HG02870 (cell line): ENCODE measurements around the gene TSHZ3.

Experiments
- ATAC-seq: cut with Tn5 transposase; IDR thresholded peaks from one replicate; pipeline ENCODE4 v1.9.1; 2021; ENCODE audit warnings: mild to moderate bottlenecking, moderate library complexity; ENCODE audit not compliant: unreplicated experiment

Gene TSHZ3

DNA sequence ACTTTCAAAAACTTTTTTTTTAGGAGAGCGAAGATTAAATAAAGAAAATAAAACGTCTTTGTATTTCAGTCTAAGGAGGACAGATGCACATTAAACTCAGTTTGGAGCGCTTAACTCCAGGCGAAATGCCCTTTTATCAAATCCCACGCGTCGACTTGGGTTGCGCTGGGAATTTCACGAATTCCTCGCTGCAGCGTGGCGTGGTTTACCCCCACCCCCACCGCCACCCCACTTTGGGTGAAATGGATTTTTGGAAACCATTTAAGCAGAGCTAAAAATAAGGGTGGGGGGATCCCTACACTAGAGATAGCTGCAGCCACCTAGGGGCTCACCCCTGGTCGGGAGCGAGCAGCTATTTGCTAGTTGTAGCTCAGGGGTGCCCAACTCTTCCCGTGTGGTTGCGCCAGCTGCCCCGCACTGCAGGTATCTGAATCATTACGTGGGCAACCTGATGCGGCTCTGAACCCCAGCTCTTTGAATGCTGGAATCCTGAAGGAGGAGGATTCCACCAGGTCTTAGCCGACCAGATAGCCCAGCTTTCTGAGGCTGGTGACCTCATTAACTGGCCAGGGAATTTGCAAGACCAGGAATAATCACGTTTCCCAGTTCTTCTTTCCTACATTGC is 6.5 kb upstream of the TSHZ3 start:
- no peak for ATAC-seq

DNA sequence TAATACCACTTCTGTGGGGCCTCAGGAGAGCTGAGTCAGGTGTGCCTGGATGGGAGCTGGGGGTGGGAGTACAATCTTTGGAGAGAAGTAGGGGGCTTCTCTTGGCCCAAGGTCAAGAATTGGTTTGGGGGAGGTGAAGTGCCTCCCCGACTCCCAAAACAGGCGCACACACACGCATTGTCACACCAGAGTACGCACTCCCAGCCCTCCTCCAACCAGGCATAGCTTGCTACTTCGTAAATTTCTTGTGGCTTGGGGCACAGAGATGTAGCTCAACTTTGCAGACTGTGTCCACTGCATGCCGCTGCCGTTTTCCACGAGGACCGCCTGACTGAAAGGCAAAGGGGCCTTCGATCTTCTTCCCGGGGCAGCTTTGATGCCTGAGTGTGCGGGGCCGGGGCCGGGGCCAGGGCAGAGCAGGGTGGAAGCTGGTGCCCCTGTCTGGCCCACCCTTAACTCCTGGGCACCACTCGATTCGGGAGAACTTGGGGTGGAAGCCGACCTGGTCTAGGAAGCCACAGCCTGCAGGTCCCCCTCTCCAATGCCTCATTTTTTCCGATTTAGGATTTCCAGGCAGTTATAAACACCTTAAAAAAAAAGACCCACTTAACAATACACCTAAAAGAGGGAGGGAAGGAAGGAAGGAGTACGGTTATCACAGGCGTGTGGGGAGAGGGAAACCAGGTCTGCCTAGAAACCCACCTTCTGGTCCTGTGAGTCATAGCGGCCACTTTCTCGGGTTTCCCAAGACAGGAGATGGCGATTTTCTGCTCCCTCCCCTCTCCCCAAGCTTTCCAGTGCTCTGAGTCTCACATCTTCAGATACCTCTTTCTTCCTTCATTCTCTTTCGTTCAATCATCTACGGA is 5.8 kb upstream of the TSHZ3 start:
- no peak for ATAC-seq

GRCh38 chr19:31354316-31354715 is 5.1 kb upstream of the TSHZ3 start:
- ATAC-seq = no peak

DNA sequence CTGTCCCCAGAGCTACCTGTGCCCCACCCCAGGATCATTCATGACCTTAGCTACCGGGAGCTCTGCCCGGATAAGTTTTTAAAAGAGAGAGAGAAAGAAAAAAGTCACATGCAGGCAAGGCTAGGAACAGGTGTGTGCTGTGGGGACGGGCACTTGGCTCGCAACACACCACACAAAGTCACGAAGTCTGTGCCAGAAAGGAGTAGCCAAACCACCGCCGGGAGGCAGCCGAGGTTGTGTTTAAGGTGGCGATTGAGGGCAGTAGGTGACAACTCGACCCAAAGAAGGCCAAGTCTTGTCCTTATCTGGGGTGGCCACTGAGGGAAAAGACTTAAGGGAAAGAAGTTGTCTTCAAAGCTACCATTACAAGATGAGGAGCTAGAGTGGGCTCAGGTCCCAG is 4.6 kb upstream of the TSHZ3 start:
- ATAC-seq = no peak

- ATAC-seq = no peak
These were observed 3.8 kb upstream of the TSHZ3 start for GRCh38 chr19:31352782-31353651.

GRCh38 chr19:31352296-31352781 is 3.1 kb upstream of the TSHZ3 start:
- no peak for ATAC-seq

DNA sequence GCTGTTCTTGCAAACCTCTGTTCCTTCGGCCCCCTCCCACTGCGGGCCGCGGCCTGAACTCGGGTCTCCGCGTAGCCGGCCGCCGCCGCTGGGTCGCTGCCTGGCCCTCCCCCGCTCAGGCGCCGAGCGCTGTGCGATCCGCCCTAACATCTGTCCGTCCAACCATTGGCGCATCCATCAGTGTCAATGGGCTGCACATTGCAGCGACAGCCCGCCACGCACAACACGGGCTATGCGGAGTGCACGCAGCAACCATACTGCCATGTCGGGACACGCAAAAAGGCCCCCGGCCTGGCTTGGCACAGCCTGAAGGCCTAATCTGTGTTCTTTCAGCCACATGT is 2.6 kb upstream of the TSHZ3 start:
- no peak for ATAC-seq

- ATAC-seq = no peak
These were observed 2.0 kb upstream of the TSHZ3 start for GRCh38 chr19:31351056-31351854.

DNA sequence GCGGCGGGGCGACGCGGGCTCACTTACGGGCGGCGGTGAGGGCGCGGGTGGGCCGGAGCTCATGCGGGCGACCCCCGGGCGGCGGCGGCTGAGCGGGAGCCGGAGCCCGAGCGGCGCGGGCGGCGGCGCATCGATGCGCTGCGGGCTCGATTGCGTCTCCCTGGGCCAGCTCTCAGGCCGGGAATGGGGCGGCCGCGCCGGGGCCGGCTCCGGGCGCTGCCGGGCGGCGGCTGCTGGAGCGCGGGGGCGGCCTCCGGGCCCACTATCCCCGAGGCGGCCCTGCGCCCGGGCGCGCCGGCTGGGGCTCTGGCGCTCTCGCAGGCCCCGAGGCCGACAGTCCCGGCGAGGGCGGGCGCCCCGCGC is 1.4 kb upstream of the TSHZ3 start:
- ATAC-seq = no peak

GRCh38 chr19:31350033-31350692 is 927 bp upstream of the TSHZ3 start:
- no peak for ATAC-seq

DNA sequence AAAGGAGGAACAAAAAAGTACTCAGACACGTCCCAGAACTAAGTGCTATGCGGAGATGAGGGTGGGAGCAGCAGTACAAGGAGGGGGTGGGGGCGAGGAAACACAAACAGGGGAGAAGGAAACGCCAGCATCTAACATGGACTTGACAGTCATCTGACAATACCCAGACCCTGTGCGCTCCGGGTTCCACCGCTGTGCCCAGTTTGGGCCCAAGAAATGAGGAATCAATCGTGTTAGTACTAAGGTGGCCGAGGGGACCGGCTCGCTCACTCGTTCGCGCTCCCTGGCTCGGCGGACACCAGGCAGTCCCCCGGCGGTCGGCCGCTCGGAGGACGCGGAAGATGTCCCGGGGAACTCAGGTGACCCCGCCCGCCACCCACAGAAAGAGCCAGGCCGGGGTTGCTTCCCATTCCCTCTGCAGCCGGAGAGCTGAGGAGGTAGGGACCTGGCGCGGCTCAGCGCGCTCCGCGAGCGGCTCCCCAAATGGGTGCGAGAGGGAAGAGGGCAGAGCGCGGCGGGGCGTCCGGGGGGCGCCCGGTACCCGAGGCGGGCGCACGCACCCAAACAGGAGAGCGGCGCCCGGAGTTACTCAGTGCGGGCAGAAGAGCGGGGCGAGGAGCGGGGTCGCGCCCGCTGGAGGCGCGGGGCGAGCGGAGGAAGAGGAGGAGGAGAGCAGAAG is 616 bp downstream of the TSHZ3 start:
- ATAC-seq = no peak

GRCh38 chr19:31347828-31348392 is 1.3 kb downstream of the TSHZ3 start:
- no peak for ATAC-seq

GRCh38 chr19:31347354-31347753 is 1.9 kb downstream of the TSHZ3 start:
- no peak for ATAC-seq

DNA sequence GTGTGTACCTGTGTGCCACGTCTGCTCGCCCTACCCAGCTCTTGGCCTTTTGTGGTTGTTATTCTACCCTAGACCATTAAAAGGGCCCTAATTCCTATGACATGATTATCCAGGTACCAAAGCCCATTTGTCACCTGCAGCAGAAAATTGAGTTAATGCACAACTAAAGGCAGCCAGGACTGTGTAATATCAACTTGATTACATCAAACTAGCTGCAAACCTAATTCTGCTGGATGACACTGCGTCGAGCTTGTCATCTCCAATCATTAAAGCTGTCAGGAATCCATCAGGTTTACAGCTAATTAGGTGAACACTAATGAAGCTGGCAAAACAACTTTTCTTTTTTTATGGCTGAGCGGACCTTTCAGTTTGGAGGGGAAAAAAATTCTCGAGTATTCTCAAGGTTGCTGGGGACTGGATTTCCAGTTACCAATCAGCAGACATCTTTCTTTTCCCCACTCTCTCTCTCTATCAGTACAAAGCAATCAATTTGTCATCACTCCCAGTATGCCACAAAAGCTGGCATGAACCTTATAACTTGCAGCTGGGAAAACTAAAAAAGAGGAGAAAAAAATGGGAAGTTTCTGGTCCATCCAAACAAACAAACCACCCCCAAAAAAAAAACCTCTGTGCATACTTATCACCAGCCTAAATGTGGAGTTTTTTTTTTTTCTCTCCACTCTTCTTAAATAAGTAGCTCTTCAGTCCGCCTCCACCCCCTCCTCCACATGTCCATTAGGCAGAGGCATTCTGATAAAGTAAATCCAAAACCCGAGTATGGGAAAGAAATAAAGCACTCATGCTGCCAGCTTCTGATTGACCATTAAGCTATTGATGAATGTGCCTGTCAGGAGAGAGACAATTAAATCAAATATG is 2.8 kb downstream of the TSHZ3 start:
- ATAC-seq = no peak

GRCh38 chr19:31344403-31344802 is 4.8 kb downstream of the TSHZ3 start:
- no peak for ATAC-seq

DNA sequence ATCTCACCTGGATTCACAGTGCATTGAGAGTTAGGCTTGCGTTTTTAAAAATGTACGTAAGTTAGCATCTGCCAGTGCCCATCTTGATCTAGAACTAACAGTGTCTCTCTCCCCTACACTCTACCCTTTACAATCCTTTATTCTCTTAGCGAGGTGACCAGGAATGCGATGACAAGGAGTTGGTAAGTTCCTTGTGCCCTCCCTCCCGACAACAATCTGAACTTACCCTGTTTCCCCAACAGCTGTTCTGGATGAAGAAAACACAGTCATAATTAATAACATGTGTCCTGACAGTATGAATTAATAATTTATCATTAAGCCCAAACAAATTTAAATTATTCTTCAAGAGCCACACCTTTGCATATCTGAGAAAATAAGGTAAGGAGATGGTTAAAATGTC is 6.3 kb downstream of the TSHZ3 start:
- no peak for ATAC-seq

GRCh38 chr19:31340042-31341025 is 8.9 kb downstream of the TSHZ3 start:
- ATAC-seq = no peak
